Skin of body (tissue), 2 donors: ENCODE data around the gene NOTCH2. TPM values are rescaled to one million over a fixed set of nuclear protein-coding genes. Genes with fewer than 3 reads are reported as not detected.
"Not testable (repeated sequence)": the region's sequence is repeated elsewhere in the genome, so short reads cannot be mapped to it uniquely, and the experiment has no call there.

Source experiments
- DNase-seq: peaks from one replicate; lab custom pipeline; 2025; lab: John Stamatoyannopoulos, UW
- total RNA-seq: library from RNA; depleted of rRNA; stranded (reverse); fragments of >200 nt; gene quantifications from one replicate; pipeline ENCODE4 v1.2.3, GENCODE V29; 2014

NOTCH2 gene
- total RNA-seq, 1 donor from 2014 or later, result 188 TPM

DNA sequence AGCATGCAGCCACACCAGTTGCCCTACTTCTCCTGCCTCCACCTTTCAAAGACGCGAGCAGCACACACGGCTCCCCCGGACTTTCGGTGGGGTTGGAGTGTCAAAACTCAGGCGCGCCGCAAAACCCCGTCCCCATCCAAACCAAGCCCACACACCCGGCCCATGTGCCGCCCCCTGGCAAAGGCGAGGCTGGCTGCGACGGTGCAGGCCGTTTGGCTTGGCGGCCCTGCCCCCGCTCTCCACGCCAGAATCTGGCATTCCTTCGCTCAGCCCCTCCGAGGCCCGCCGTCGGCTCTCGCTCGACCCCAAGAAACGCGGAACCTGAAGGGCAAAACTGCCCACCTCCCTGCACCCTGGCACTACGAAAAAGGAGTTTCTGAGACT is 787 bp downstream of the NOTCH2 start:
- not testable (repeated sequence) for DNase-seq

GRCh38 chr1:120048208-120048607 is 21.3 kb downstream of the NOTCH2 start:
- not testable (repeated sequence) for DNase-seq

DNA sequence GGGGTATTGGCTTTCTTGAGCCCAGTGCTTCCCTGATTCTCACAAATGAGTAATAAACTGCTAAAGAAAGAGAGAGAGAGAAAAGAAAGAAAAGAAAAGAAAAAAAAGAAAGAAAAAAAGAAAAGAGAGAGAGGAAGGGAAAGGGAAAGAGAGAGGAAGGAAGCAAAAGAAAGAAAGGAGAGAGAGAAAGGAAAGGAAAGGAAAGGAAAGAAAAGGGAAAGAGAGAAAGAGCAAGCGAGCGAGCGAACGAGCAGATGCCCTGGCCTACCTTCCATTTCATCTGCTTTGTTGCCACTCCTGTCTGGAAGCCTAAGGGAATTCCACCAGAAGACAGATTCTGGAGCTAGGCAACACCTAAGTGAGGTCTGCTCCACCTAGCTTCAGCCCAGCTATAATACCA is 27.7 kb downstream of the NOTCH2 start:
- DNase-seq, result not testable (repeated sequence)

GRCh38 chr1:120032253-120032652 is 37.2 kb downstream of the NOTCH2 start:
- DNase-seq, result not testable (repeated sequence)

GRCh38 chr1:120023791-120024190 is 45.7 kb downstream of the NOTCH2 start:
- DNase-seq, result not testable (repeated sequence)

- DNase-seq, result not testable (repeated sequence)
Measured at GRCh38 chr1:120014978-120015377, 54.5 kb downstream of the NOTCH2 start.

DNA sequence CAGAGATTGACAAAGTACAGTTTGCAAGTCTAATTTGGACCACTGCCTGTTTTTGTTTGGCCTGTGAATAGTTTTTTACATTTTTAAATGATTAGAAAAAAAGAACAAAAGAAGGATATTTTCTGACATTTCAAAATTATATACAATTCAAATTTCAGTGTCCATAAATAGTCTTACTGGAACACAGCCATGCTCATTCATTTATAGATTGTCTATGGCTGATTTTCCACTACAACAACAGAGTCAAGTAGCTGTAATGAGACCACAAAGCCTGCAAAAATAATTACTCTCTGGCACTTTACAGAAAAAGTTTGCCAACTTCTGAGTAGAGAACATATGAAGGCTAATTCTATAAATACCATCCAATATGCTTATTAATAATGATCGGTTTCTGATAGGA is 61.1 kb downstream of the NOTCH2 start:
- DNase-seq, result not testable (repeated sequence)

- not testable (repeated sequence) for DNase-seq
Measured at GRCh38 chr1:120007850-120008249, 61.6 kb downstream of the NOTCH2 start.

GRCh38 chr1:120001035-120001434 is 68.4 kb downstream of the NOTCH2 start:
- not testable (repeated sequence) for DNase-seq

GRCh38 chr1:119996731-119997312 is 72.6 kb downstream of the NOTCH2 start:
- not testable (repeated sequence) for DNase-seq

DNA sequence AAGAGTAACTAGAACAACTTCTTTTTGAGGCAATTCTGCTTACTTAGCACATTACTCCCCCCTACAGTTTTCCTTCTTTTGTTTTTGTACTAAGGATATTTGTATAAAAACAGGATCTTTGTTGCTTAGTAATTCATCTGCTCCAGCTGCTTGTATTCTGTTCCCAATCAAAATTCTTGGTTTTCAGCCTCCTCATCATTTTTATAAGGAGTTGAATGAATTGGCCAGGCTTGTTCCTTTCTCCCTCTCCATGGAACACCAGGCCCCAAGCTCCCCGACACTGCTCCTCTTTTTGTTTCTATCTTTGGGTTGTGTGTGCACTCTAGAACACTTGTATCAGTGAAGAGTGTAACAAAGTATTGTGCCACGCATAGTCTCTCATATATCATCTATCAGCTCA is 73.5 kb downstream of the NOTCH2 start:
- peak; percentile 76 for DNase-seq

- no peak for DNase-seq
Measured at GRCh38 chr1:119988306-119989062, 81.0 kb downstream of the NOTCH2 start.

DNA sequence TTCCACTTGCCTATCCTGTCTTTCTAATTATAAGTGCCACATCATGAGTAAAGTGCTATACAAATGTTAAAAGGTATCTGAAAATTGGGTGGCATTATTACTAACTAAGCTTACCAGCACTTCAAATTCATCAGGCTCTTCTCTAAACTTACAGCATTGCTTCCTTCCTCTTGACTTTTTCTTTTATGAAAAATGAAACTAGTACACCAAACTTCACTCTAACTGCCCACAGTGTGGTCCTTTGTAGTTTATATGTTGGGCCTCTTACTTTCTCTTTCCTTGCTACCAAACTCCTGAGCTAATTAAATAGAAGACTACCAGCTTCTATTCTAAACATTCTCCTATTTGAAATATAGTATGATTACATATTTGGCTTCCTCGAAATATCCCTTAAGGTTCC is 81.8 kb downstream of the NOTCH2 start:
- DNase-seq, result no peak

DNA sequence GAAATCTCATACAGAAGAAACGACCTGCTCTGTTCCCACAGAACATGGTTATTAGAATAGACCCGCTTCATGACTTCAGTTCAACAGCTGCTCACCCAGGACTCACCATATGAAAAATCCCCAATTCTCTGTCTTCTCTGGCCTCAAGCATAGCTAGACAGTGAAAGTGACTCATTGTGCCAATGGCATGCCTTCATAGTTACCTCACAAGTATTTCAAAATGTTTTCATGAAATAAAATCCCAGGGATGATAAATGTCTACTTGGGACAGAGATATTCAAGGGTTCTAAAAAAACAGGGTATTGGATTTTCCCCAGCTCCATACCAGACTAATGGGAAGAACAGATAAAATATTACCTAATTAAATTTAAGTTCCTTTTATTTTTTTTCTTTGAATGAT is 82.3 kb downstream of the NOTCH2 start:
- no peak for DNase-seq

DNA sequence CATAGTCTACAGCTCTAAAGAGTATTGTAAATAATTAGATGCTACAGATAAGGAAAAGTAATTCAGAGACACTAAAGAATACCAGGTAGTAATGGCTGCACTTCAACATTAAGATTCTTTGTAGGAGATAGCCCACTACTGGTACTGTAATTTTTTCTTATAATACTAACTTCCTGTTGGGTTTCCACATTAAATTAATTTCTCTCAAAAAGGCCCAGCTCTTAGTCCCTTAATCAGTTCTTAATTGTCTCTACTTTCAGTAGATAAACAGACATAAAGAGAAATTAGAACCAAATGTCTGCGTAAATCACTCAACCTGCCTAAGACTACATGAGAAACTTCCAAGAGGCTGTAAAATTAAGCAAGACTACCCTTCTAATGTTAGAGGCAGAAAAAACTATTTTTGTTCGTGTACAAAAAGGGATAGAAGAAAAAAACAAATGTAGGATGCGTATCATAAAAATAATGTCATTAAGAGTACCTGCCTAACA is 83.4 kb downstream of the NOTCH2 start:
- no peak for DNase-seq

DNA sequence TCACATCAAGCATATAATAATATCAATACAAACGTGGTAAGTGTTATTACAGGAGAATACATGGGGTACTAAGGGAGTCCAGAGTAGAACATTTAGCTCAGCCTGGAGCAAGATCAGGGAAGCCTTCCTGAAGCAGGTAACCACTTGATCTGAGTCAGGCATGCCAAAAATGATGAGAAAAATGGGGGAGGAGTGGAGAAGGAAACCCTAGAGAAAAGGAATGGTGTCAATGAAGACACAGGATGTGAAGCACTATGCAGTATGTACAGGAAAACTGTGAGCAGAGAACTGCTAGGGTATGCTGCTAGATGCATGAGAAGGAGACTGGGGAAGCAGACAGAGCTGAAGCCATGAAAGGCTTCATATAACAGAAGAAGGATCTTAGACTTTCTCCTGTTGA is 84.7 kb downstream of the NOTCH2 start:
- no peak for DNase-seq

GRCh38 chr1:119981986-119982815 is 87.3 kb downstream of the NOTCH2 start:
- DNase-seq, result peak; percentile 31

GRCh38 chr1:119981496-119981895 is 88.0 kb downstream of the NOTCH2 start:
- DNase-seq, result no peak

GRCh38 chr1:119978018-119978505 is 91.4 kb downstream of the NOTCH2 start:
- DNase-seq, result no peak

GRCh38 chr1:119977113-119977736 is 92.2 kb downstream of the NOTCH2 start:
- DNase-seq, result not testable (repeated sequence)

- DNase-seq, result peak; percentile 32
Measured at GRCh38 chr1:119975582-119976254, 93.7 kb downstream of the NOTCH2 start.
